ENCODE results near the gene PDGFA.

PDGFA gene

GRCh38 chr7:500521-501420, 18.9 kb downstream of the PDGFA start:
- DNase-seq, result no peak

- DNase-seq, result no peak
These were observed 19.7 kb downstream of the PDGFA start for GRCh38 chr7:499853-500485.

GRCh38 chr7:498678-499641, 20.7 kb downstream of the PDGFA start:
- no peak for DNase-seq

GRCh38 chr7:497946-498655, 21.5 kb downstream of the PDGFA start:
- DNase-seq, result no peak

- no peak for DNase-seq
These were observed 22.3 kb downstream of the PDGFA start for GRCh38 chr7:497346-497745.

GRCh38 chr7:496528-497295, 22.9 kb downstream of the PDGFA start:
- DNase-seq, result no peak

GRCh38 chr7:495761-496321, 23.8 kb downstream of the PDGFA start:
- DNase-seq, result no peak

- DNase-seq, result no peak
These were observed 24.3 kb downstream of the PDGFA start for GRCh38 chr7:495326-495725.

GRCh38 chr7:494906-495305, 24.7 kb downstream of the PDGFA start:
- no peak for DNase-seq

GRCh38 chr7:494259-494687, 25.4 kb downstream of the PDGFA start:
- no peak for DNase-seq

GRCh38 chr7:493661-494251, 25.9 kb downstream of the PDGFA start:
- no peak for DNase-seq

- no peak for DNase-seq
These were observed 27.0 kb downstream of the PDGFA start for GRCh38 chr7:492714-493065.

- DNase-seq, result no peak
These were observed 27.5 kb downstream of the PDGFA start for GRCh38 chr7:491958-492713.

GRCh38 chr7:491292-491957, 28.2 kb downstream of the PDGFA start:
- DNase-seq, result no peak

- DNase-seq, result no peak
These were observed 29.0 kb downstream of the PDGFA start for GRCh38 chr7:490461-491291.

- no peak for DNase-seq
These were observed 29.8 kb downstream of the PDGFA start for GRCh38 chr7:489876-490275.

GRCh38 chr7:486216-486743, 33.4 kb downstream of the PDGFA start:
- DNase-seq, result no peak

All from NCI-H1417 treated with DMSO at 0.1 percent for 48 hours (cell line).